Subcutaneous adipose tissue (tissue), 4 donors: ENCODE measurements around the gene MSN. TPM values are rescaled to one million over a fixed set of nuclear protein-coding genes. Genes with fewer than 3 reads are reported as not detected.

Experiments
- total RNA-seq, 4 donors: library from RNA; depleted of rRNA; stranded (reverse); fragments of >200 nt; gene quantifications; one replicate each; pipeline ENCODE4 v1.1.0, GENCODE V29; 2016
- TF ChIP-seq, protein P1 (sequence below): fragments of 450-650 bp; IDR thresholded peaks from one replicate; pipeline ENCODE4 v1.5.1; 2016; ENCODE audit warnings: low read depth, mild to moderate bottlenecking, control low read depth, antibody characterized with exemption, moderate library complexity

The MSN gene
- total RNA-seq, 4 donors from 2014 or later, result 126 to 215 (median 203) TPM

DNA sequence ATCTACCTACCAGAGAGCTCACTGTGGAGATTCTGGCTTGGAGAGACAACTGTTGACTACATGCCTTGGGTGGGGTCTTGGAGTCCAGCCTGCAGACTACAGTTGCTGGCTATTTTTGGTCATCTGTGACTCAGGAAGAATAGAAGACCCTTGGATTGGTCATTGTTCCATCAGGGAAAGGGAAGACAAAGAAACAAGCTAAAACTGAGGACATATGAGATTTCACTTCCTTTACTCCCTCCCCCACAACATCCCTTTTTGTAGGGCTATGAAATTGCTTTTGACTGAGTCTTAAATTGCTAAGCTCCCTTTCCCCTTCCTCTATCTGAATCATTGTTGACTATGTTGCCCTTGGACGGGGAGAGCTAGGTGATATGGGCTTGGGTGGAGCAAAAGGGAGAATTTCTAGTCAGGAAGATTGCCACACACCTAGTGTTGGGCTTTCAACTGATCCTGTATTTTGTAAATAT lies 11.7 kb downstream of the MSN start:
- TF ChIP-seq, protein P1, sequence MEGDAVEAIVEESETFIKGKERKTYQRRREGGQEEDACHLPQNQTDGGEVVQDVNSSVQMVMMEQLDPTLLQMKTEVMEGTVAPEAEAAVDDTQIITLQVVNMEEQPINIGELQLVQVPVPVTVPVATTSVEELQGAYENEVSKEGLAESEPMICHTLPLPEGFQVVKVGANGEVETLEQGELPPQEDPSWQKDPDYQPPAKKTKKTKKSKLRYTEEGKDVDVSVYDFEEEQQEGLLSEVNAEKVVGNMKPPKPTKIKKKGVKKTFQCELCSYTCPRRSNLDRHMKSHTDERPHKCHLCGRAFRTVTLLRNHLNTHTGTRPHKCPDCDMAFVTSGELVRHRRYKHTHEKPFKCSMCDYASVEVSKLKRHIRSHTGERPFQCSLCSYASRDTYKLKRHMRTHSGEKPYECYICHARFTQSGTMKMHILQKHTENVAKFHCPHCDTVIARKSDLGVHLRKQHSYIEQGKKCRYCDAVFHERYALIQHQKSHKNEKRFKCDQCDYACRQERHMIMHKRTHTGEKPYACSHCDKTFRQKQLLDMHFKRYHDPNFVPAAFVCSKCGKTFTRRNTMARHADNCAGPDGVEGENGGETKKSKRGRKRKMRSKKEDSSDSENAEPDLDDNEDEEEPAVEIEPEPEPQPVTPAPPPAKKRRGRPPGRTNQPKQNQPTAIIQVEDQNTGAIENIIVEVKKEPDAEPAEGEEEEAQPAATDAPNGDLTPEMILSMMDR, result no peak

DNA sequence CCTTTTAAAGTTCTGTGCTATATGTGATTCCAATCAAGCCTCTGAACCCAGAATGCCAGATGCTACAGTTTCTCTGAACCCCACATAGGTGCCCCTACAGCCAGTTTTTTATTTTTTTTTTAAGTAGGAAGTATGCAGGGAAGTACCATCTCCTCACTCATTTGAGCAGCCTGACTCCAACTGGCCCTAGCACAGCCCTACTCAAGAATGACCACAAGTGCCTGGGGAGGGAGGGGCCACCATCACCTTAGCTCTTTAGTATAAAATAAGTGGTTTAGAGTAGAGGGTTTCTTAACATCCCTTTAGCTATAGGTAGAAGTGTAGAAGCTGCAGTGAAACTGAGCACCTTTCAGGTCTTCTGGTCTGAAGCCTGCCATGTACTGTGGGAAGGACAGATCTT lies 14.4 kb downstream of the MSN start:
- TF ChIP-seq, protein P1, result no peak

DNA sequence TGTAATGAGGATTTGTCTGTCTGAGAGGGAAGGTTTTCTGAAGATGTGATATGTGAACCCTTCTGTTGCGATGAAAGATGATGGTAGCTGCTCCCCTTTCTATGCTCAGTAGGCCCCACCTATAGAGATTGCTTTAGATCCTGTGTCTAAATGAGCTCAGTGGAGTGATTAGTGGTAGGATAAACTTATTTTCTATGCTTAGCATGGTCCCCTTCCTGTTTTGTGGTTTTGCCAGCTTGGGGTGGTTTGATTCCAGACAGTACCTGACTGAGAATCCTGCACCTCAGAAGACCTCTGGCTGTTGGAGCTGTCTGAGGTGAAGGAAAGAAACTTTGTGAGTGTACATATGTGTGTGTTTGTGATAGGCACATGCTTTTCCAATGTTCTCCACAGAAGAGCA lies 17.7 kb downstream of the MSN start:
- TF ChIP-seq, protein P1, result no peak

DNA sequence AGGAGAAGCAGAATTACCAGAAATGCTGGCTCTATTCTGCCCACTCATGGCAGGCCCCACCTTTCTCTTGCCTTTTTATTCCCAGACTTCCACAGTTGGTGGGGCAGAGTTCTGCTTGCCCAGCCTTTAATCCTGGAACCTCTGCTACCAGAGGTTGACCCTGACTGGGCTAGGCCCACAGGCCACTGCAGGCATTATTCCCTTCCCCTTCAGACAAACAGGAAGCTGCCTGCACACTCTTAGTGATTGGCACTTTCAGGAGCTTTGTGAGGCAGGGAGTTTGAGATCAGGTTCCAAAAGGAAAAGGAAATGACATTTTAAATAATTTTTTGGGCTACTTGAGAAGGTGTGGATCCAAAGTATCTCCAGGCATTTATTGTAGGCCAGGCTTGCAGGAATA lies 18.8 kb downstream of the MSN start:
- TF ChIP-seq, protein P1, result no peak

DNA sequence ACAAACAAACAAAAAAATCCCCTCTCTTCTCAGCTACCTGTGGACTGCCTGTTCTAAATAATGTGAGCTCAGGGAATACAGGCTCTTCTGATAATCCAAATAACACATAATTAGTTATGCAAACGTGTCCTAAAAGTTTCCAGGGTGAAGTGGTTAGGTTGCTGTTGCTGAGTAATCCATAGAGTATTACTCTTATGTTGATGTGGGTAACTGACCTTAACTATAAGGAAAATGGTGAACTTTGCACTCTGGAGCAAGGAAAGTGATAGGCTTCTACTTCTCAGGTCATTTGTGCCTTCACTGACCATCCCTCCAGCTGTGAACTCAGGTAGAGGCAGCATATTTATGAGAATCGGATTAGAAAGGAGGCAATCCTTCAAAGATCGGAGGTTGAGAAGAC lies 19.9 kb downstream of the MSN start:
- TF ChIP-seq, protein P1, result no peak

DNA sequence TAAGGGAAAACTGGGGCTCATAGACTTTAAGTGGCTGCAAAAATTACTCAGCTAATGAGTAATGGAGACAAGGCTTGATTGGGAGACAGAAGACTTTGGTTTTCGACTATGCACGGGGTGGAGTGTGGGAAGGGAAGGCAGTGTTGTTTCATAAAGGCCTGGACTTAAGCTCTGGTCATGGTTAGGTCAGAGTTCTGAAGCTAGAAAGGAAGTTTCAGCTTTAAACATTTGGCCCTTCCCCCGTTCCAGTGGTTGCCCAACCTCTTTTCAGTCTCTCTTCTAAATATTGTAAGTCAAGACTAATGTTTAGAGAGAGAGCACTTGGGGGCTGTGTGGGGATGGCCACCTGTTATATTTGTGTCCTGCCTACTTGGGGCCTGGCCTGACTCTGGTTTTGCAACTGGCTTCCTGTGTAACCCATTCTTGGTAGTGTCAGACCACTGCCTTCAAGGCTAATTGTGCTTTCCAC lies 21.0 kb downstream of the MSN start:
- TF ChIP-seq, protein P1, result no peak

DNA sequence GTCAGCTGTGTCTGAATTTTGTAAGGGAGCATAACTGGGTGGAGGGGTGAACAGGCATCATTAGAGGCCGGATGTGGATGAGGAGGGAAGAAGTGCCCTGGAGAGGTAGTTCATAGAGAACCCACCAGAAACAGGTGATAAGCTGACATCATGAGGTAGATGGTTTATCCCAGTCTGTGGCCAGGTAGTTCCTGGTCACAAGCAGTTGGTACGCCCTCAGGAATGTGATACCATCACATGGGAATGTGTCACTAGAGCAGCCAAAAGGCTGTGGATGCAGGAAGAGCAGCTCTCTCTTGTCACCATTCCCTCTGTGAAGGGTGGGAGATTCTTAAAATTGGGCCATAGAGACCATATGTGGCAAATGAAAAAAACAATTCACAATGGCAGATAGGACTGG lies 21.9 kb downstream of the MSN start:
- TF ChIP-seq, protein P1, result no peak
